Thyroid gland (tissue), 4 donors: ENCODE data around the gene CD36.

Experiments
- POLR2A ChIP-seq, 2 donors: fragments of 450-650 bp; IDR thresholded peaks; one replicate each; pipeline ENCODE4 v1.6.1; 2017; ENCODE audit warnings: antibody characterized with exemption in 2 of 2, mild to moderate bottlenecking in 2 of 2, moderate library complexity in 1 of 2
- TF ChIP-seq, protein P1 (sequence below), 6 experiments: fragments of 200-600 bp in 3 of 6; fragments of 450-650 bp in 3 of 6; sonication (generic) in 3 of 6; IDR thresholded peaks; one replicate each; pipeline ENCODE4 v1.5.1; 2016 to 2019; ENCODE audit warnings: antibody characterized with exemption in 6 of 6, mild to moderate bottlenecking in 2 of 6, inconsistent platforms in 1 of 6, moderate library complexity in 1 of 6

DNA sequence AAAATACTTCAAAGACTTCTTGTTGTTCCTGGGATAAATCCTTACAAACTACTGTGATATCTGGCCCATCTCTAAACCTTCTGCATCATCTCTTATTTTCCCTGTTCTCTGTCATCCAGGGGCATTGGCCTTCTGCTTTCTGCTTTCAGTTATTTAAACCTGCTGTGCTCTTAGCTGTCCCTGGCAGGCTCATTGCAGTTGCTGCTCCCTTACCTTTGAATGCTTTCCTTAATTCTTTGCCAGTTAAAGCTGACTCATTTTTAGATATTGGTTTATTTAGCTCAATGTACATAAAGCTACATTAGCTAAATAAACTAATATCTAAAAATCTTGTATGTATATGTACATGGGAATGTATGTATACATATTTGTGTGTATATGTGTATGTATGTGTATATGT, 40.6 kb upstream of the CD36 start:
- TF ChIP-seq, protein P1, sequence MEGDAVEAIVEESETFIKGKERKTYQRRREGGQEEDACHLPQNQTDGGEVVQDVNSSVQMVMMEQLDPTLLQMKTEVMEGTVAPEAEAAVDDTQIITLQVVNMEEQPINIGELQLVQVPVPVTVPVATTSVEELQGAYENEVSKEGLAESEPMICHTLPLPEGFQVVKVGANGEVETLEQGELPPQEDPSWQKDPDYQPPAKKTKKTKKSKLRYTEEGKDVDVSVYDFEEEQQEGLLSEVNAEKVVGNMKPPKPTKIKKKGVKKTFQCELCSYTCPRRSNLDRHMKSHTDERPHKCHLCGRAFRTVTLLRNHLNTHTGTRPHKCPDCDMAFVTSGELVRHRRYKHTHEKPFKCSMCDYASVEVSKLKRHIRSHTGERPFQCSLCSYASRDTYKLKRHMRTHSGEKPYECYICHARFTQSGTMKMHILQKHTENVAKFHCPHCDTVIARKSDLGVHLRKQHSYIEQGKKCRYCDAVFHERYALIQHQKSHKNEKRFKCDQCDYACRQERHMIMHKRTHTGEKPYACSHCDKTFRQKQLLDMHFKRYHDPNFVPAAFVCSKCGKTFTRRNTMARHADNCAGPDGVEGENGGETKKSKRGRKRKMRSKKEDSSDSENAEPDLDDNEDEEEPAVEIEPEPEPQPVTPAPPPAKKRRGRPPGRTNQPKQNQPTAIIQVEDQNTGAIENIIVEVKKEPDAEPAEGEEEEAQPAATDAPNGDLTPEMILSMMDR (IDR thresholded peaks at IDR 0.05): no peak
- TF ChIP-seq POLR2A (IDR thresholded peaks at IDR 0.05): no peak
